Kidney (tissue), 14 donors: ENCODE results near the gene SRPK2. TPM values are rescaled to one million over a fixed set of nuclear protein-coding genes. Genes with fewer than 3 reads are reported as not detected.

ENCODE experiments used
- DNase-seq, 5 donors: peaks; one replicate each; pipeline ENCODE4 v3.0.0-alpha.2; 2013 to 2020
- FAIRE-seq: peaks from 2 replicates; lab custom pipeline; 2012; peaks lifted over from hg19 to GRCh38; lab: Jason Lieb, UNC
- H3K27ac ChIP-seq, 2 donors: one replicate each; pipeline ENCODE4 v1.7.0; 2013; ENCODE audit warnings: low read depth in 2 of 2, low read length in 2 of 2, inconsistent platforms in 1 of 2
- H3K27me3 ChIP-seq: one replicate; pipeline ENCODE4 v1.7.1; 2013; ENCODE audit warnings: low read length, inconsistent platforms; ENCODE audit not compliant: control insufficient read depth, insufficient read depth
- H3K36me3 ChIP-seq, 3 donors: one replicate each; pipeline versions ENCODE4 v1.7.0 to v1.7.1; 2013; ENCODE audit warnings: low read length in 3 of 3, control low read depth in 1 of 3, inconsistent platforms in 1 of 3; ENCODE audit not compliant: insufficient read depth in 3 of 3, control insufficient read depth in 2 of 3
- H3K4me1 ChIP-seq, 3 donors: one replicate each; pipeline versions ENCODE4 v1.7.0 to v1.7.1; 2013; ENCODE audit warnings: low read length in 3 of 3, inconsistent platforms in 1 of 3, low read depth in 1 of 3; ENCODE audit not compliant: control insufficient read depth in 2 of 3, insufficient read depth in 2 of 3
- H3K4me3 ChIP-seq, 3 donors: one replicate each; pipeline versions ENCODE4 v1.7.0 to v1.8.1; 2013; ENCODE audit warnings: low read length in 3 of 3, control low read depth in 1 of 3, inconsistent platforms in 1 of 3
- H3K9ac ChIP-seq, 3 donors: one replicate each; pipeline versions ENCODE4 v1.7.0 to v1.7.1; 2013; ENCODE audit warnings: low read length in 3 of 3, control low read depth in 1 of 3, inconsistent platforms in 1 of 3
- H3K9me3 ChIP-seq, 3 donors: one replicate each; pipeline versions ENCODE4 v1.7.0 to v1.7.1; 2013; ENCODE audit warnings: low read length in 3 of 3, control low read depth in 1 of 3, inconsistent platforms in 1 of 3; ENCODE audit not compliant: control insufficient read depth in 2 of 3, insufficient read depth in 1 of 3
- intact Hi-C: fragments of 100-400 bp; cut with DNase I; formaldehyde crosslinking; loops from one replicate; pipeline ENCODE4 v1.11.1; 2022
- polyA plus RNA-seq: library from polyadenylated mRNA; stranded (reverse); fragments of 350-450 nt; fragmentation: Illumina TruSeq; extraction: RNeasy Lipid Tissue Mini Kit (QIAGEN cat#74804); gene quantifications from one replicate; pipeline ENCODE4 v1.2.3, GENCODE V29; 2014; ENCODE audit warnings: low read depth, low replicate concordance; ENCODE audit not compliant: insufficient read depth
- total RNA-seq: library from RNA; stranded (reverse); fragmentation: NEBNext Ultra II Directional; extraction: Animal tissue kit (Norgen Biotek cat#: 25700); gene quantifications from one replicate; pipeline ENCODE4 v1.2.1, GENCODE V29; 2021
- TF ChIP-seq, protein P1 (sequence below): IDR thresholded peaks from 3 replicates; pipeline ENCODE4 v1.5.1; 2012; ENCODE audit warnings: mild to moderate bottlenecking, moderate library complexity, borderline replicate concordance; ENCODE audit not compliant: insufficient read depth; ENCODE audit errors: extremely low read depth
- donor health status: control.
- donor health status: control.
- donor health status: control.
- donor health status: control.
- donor health status: control.
- donor health status: DM: yes; HTN: yes; CAD: no.
- donor health status: Normal renal cell carcinoma (clear cell type).

SRPK2 gene
- total and polyA plus RNA-seq, 2 donors from 2014 or later = 9.9 to 43.1 TPM

DNA sequence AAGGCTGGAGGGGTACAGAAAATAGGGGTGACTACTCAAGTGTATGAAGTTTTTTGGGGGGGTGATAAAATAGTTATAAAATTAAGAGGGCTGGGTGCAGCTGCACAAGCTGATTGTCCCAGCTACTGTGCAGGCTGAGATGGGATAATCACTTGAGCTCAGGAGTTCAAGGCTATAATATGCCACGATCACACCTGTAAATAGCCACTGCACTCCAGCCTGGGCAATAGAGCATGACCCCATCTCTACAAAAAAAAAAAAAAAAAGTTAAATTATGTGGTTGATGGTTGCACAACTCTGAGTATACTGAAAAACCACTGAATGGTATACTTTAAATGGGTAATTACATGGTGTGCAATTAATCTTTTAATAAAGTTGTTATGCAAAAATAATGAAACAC lies 172.9 kb downstream of the SRPK2 start:
- Histone ChIP-seq H3K9me3 (peaks cover 0 to 3% (median 0%) of the 10 kb centered on the region in 3 donors), H3K36me3 (no peaks in the 10 kb centered on the region), H3K4me3 (no peak overlapping the region), H3K4me1 (peaks cover 0 to 3% (median 1%) of the 10 kb centered on the region in 3 donors), H3K27me3 (no peaks in the 10 kb centered on the region), H3K9ac (no peak overlapping the region), H3K27ac (no peak overlapping the region)
- intact Hi-C loops = no loop called here
- TF ChIP-seq, protein P1, sequence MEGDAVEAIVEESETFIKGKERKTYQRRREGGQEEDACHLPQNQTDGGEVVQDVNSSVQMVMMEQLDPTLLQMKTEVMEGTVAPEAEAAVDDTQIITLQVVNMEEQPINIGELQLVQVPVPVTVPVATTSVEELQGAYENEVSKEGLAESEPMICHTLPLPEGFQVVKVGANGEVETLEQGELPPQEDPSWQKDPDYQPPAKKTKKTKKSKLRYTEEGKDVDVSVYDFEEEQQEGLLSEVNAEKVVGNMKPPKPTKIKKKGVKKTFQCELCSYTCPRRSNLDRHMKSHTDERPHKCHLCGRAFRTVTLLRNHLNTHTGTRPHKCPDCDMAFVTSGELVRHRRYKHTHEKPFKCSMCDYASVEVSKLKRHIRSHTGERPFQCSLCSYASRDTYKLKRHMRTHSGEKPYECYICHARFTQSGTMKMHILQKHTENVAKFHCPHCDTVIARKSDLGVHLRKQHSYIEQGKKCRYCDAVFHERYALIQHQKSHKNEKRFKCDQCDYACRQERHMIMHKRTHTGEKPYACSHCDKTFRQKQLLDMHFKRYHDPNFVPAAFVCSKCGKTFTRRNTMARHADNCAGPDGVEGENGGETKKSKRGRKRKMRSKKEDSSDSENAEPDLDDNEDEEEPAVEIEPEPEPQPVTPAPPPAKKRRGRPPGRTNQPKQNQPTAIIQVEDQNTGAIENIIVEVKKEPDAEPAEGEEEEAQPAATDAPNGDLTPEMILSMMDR = no peak
- DNase-seq (no peak), FAIRE-seq (no peak)

DNA sequence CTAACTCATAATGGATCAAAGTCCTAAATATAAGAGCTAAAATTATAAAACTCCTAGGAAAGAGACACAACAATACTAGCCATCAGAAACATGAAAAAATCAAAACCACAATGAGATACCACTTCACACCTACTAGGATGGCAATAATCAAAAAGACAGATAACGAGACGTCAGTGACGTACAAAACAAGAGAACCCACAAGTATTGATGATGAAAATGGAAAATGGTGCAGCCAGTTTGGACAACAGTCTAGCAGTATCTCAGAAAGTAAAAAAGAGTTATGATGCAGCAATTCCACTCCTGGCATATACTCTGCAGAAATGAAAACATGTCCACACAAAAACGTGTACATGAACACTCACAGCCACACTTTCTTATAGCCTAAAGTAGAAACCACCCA lies 173.5 kb downstream of the SRPK2 start:
- H3K9me3 ChIP-seq = peaks cover 0 to 3% (median 0%) of the 10 kb centered on the region in 3 donors
- peaks cover 0 to 9% (median 5%) of the 10 kb centered on the region in 3 donors for H3K4me1 ChIP-seq
- H3K4me3 ChIP-seq = no peak overlapping the region
- H3K27ac ChIP-seq = no peak overlapping the region
- no peaks in the 10 kb centered on the region for H3K36me3 ChIP-seq
- FAIRE-seq = no peak
- TF ChIP-seq, protein P1 = no peak
- no peak for DNase-seq
- intact Hi-C loops = no loop called here
- no peak overlapping the region for H3K9ac ChIP-seq
- no peaks in the 10 kb centered on the region for H3K27me3 ChIP-seq

DNA sequence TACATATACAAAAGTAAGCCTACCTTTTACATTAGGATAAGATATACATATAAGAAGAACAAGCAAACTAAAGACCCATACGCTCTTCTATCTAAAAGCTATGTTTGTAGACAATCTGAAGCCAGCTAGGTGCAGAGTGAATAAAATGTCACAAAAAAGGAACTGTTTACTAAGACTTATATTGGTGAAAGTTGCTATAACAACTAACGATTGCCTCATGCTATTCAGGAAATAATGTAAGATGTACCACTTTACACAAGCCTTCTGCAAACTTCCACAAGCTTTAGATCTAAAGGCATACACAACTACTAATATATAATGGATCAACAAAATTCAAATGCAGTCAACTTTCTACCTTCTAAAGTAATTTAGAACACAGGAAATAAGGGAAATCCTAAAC lies 175.1 kb downstream of the SRPK2 start:
- H3K27ac ChIP-seq = no peak overlapping the region
- H3K27me3 ChIP-seq = no peaks in the 10 kb centered on the region
- TF ChIP-seq, protein P1 = no peak
- DNase-seq = no peak
- no peak overlapping the region for H3K4me3 ChIP-seq
- H3K4me1 ChIP-seq = peaks cover 0 to 14% (median 5%) of the 10 kb centered on the region in 3 donors
- H3K9ac ChIP-seq = no peak overlapping the region
- no peak for FAIRE-seq
- H3K36me3 ChIP-seq = no peaks in the 10 kb centered on the region
- intact Hi-C loops = no loop called here
- H3K9me3 ChIP-seq = peaks cover 0 to 3% (median 0%) of the 10 kb centered on the region in 3 donors

DNA sequence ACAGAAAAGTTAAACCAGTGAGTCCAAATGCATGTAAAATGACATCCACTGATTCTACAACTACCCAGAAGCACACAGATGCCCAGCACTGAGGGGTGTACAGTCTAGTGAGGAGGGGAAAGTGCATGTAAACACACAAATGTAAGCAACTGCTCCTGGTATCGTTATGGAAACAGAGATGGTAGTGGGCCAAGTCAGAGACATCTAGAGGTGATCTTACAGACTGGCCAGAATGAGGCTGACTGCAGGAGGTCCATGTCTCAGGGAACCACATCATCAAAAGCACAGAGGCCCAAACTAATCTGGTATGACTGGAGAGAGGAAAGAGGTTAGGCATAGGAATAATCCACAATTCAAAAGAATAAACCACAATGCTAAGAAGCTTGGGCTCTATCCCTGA lies 176.5 kb downstream of the SRPK2 start:
- H3K36me3 ChIP-seq = no peaks in the 10 kb centered on the region
- H3K27me3 ChIP-seq = no peaks in the 10 kb centered on the region
- H3K4me1 ChIP-seq = peaks cover 0 to 14% (median 5%) of the 10 kb centered on the region in 3 donors
- peaks cover 0 to 3% (median 0%) of the 10 kb centered on the region in 3 donors for H3K9me3 ChIP-seq
- FAIRE-seq = no peak
- intact Hi-C loops = no loop called here
- H3K9ac ChIP-seq = no peak overlapping the region
- TF ChIP-seq, protein P1 = no peak
- H3K27ac ChIP-seq = no peak overlapping the region
- H3K4me3 ChIP-seq = no peak overlapping the region
- DNase-seq = no peak
